ENCODE results near the gene MOGAT2. TPM values are rescaled to one million over a fixed set of nuclear protein-coding genes. Genes with fewer than 3 reads are reported as not detected.
"Not testable (repeated sequence)": the region's sequence is repeated elsewhere in the genome, so short reads cannot be mapped to it uniquely, and the experiment has no call there.

Gene MOGAT2
- total and polyA plus RNA-seq, 4 experiments from 2014 or later, result not detected

DNA sequence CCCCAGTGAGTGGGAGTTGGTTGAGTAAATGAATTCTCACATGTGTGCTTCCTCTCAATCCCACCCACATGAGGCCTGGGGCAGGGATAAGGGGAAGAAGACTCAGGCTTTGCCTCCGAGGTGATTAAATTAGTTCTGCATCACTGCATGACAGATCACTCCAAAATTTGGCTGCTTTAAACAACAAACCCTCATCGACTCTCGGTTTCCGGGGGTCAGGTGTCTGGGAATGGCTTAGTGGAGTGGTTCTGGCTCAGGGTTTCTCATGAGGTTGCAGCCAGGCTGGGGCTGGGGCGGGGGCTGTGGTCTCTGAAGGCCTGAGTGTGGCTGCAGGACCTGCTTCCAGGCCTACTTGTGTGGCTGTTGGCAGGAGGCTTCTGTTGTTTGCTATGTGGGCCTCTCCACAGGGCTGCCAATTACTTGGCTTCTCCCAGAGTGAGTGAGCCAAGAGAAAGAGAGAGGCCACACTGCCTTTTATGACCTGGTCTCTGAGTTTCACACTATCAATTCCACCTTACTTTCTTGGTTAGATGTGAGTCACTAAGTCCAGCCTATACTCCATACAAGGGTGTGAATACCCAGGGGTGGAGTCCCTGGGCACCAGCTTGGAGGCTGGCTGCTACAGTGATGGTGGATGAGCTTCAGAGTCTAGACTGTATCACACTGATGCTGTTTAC is 15.9 kb downstream of the MOGAT2 start:
- no peak overlapping the region for H3K27ac Mint-ChIP-seq
- Histone ChIP-seq H3K4me1 (ENCODE audit: insufficient read depth, low read length) (no peaks in the 10 kb centered on the region), H3K27ac (ENCODE audit: low read depth, low read length) (no peak overlapping the region), H3K4me3 (ENCODE audit: low read length in 2 of 2) (no peak overlapping the region), H3K9me3 (ENCODE audit: control insufficient read depth in 1 of 2, low read length in 2 of 2) (no peaks in the 10 kb centered on the region), H3K36me3 (ENCODE audit: insufficient read depth, low read length) (no peaks in the 10 kb centered on the region), H3K27me3 (ENCODE audit: insufficient read depth, low read length) (no peaks in the 10 kb centered on the region)
- POLR2A ChIA-PET (ENCODE audit: partially characterized antibody), result no interaction called here
- H3K36me3 Mint-ChIP-seq, result no peaks in the 10 kb centered on the region
- no peak overlapping the region for H3K4me3 Mint-ChIP-seq
- intact Hi-C loops (cut with micrococcal nuclease), result no loop called here
- CTCF ChIA-PET (ENCODE audit: partially characterized antibody), result no interaction called here
- H3K9me3 Mint-ChIP-seq, result no peaks in the 10 kb centered on the region
- H3K4me1 Mint-ChIP-seq, result no peaks in the 10 kb centered on the region
- H3K27me3 Mint-ChIP-seq, result peaks cover 5% of the 10 kb centered on the region in 2 donors
- DNase-seq, result no peak

DNA sequence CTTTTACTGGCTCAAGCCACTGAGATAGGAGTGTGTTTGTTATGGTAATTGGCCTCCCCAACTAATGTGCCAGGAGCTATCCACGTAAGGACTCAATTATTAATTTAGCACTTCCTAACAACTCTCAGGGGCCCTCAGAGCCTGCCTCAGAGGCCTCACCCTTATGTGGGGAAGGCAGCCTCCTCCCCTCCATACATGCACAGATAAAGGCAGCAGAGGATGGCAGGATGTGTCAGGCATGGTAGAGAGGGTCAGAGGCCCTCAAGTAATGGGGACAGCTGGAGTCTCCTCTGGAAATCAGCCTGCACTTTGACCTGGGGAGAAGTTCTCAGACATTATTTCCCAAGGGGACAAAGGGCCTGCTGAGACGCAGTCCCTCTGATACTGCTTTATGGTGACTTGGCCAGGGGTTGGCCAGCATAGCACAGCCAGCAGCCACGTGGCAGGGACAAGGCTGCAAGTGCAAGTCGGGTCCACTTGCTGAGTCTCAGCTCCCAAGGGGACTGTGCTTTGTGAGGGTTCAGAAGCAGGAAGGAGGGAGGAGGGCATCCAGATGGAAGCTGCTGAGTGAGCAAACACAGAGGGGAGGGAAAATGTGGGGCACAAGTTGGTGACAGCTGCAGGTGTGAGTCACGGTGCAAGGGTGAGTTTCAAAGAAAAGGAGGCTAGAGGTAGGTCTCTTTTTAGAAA is 17.0 kb downstream of the MOGAT2 start:
- Histone ChIP-seq H3K4me3 (ENCODE audit: low read length in 2 of 2) (no peak overlapping the region), H3K36me3 (ENCODE audit: insufficient read depth, low read length) (no peaks in the 10 kb centered on the region), H3K27me3 (ENCODE audit: insufficient read depth, low read length) (peaks cover 5% of the 10 kb centered on the region), H3K27ac (ENCODE audit: low read depth, low read length) (no peak overlapping the region), H3K9me3 (ENCODE audit: control insufficient read depth in 1 of 2, low read length in 2 of 2) (no peaks in the 10 kb centered on the region), H3K4me1 (ENCODE audit: insufficient read depth, low read length) (no peaks in the 10 kb centered on the region)
- Mint-ChIP-seq H3K27me3 (peaks cover 5% of the 10 kb centered on the region in 2 donors), H3K27ac (no peak overlapping the region), H3K4me1 (no peaks in the 10 kb centered on the region), H3K9me3 (no peaks in the 10 kb centered on the region), H3K4me3 (no peak overlapping the region), H3K36me3 (no peaks in the 10 kb centered on the region)
- no peak for DNase-seq
- ChIA-PET CTCF (ENCODE audit: partially characterized antibody) (no interaction called here), POLR2A (ENCODE audit: partially characterized antibody) (no interaction called here)
- intact Hi-C loops (cut with micrococcal nuclease), result no loop called here

DNA sequence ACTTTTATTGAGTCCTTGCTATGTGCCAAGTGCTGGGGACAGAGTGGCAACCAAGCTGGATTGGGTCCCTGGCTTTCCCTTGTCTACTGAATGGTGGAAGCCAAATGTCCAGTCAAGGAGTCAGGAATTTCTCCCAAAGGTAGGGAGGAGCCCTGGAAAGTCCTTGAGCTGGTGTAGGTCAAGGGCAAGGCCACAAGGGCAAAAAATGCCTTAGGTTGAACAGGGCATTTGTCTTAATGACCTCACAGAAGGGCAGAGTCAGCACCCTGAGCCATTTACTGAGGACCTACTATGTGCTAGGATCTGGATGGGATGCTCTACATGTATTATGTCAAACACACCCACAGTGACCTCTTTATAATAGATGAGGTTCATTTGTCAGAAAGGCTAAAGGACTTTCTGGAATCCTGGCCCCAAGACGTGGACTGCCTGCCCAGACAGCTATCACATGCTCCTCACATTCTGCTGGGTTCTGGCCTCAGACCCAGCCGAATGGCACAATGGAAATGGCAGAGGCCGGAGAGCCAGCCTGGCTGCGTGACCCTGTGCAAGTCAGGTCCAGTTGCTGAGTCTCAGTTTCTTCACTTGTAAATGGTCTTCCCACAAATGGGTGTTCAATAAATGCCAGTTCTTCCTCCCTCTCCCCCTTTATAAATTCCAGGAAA is 17.7 kb downstream of the MOGAT2 start:
- H3K4me3 ChIP-seq (ENCODE audit: low read length in 2 of 2), result no peak overlapping the region
- no peak for DNase-seq
- H3K27me3 Mint-ChIP-seq, result peaks cover 5% of the 10 kb centered on the region in 2 donors
- no peaks in the 10 kb centered on the region for H3K36me3 Mint-ChIP-seq
- H3K27ac ChIP-seq (ENCODE audit: low read depth, low read length), result no peak overlapping the region
- intact Hi-C loops (cut with micrococcal nuclease), result no loop called here
- no peaks in the 10 kb centered on the region for H3K9me3 Mint-ChIP-seq
- H3K36me3 ChIP-seq (ENCODE audit: insufficient read depth, low read length), result no peaks in the 10 kb centered on the region
- H3K4me1 ChIP-seq (ENCODE audit: insufficient read depth, low read length), result no peaks in the 10 kb centered on the region
- H3K9me3 ChIP-seq (ENCODE audit: control insufficient read depth in 1 of 2, low read length in 2 of 2), result no peaks in the 10 kb centered on the region
- H3K4me1 Mint-ChIP-seq, result no peaks in the 10 kb centered on the region
- ChIA-PET POLR2A (ENCODE audit: partially characterized antibody) (no interaction called here), CTCF (ENCODE audit: partially characterized antibody) (no interaction called here)
- H3K27me3 ChIP-seq (ENCODE audit: insufficient read depth, low read length), result peaks cover 5% of the 10 kb centered on the region
- no peak overlapping the region for H3K27ac Mint-ChIP-seq
- H3K4me3 Mint-ChIP-seq, result no peak overlapping the region

DNA sequence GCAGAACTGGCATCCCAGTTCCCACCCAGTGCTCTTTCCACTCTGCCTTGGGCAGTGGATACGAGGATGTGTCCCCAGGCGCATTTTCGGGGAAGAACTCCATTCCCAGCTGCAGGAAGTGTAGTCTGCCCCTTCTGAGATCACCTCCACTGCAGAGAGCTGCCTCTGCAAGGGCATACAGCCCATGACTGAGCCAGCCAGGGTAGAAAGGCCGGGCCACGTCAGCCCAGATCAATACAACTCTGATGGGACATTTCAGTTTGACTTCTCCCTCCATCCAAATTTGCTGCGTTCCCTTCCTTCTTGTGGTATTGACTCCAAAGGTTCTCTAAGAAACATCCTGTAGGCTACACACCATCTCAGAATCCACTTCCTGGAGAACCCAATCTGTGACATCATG is 19.7 kb downstream of the MOGAT2 start:
- POLR2A ChIA-PET (ENCODE audit: partially characterized antibody), result no interaction called here
- Mint-ChIP-seq H3K9me3 (no peaks in the 10 kb centered on the region), H3K27me3 (peaks cover 5 to 7% of the 10 kb centered on the region in 2 donors), H3K27ac (no peak overlapping the region), H3K36me3 (no peaks in the 10 kb centered on the region), H3K4me1 (no peaks in the 10 kb centered on the region), H3K4me3 (no peak overlapping the region)
- CTCF ChIA-PET (ENCODE audit: partially characterized antibody), result no interaction called here
- no peaks in the 10 kb centered on the region for H3K36me3 ChIP-seq (ENCODE audit: insufficient read depth, low read length)
- no peaks in the 10 kb centered on the region for H3K4me1 ChIP-seq (ENCODE audit: insufficient read depth, low read length)
- intact Hi-C loops (cut with micrococcal nuclease), result no loop called here
- no peaks in the 10 kb centered on the region for H3K9me3 ChIP-seq (ENCODE audit: control insufficient read depth in 1 of 2, low read length in 2 of 2)
- H3K27me3 ChIP-seq (ENCODE audit: insufficient read depth, low read length), result peaks cover 5% of the 10 kb centered on the region
- DNase-seq, result no peak
- H3K27ac ChIP-seq (ENCODE audit: low read depth, low read length), result no peak overlapping the region
- no peak overlapping the region for H3K4me3 ChIP-seq (ENCODE audit: low read length in 2 of 2)

DNA sequence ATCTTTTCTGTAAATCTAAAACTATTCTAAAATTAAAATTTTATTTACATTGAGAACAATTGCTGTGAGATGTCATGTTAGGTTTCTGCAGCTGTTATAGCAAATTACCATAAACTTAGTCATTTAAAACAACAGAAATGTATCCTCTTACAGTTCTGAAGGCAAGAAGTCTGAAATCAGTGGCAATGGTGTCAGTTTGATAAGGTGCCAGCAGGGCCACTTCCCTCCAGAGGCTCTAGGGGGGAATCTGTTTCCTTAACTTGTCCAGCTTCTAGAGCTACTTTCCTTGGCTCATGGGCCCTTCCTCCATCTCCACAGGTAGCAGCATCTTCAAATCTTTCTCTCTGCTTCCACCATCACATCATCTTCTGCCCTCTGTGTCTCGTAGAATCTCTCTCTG is 23.0 kb downstream of the MOGAT2 start:
- ChIA-PET CTCF (ENCODE audit: partially characterized antibody) (no interaction called here), POLR2A (ENCODE audit: partially characterized antibody) (no interaction called here)
- H3K4me1 ChIP-seq (ENCODE audit: insufficient read depth, low read length), result no peaks in the 10 kb centered on the region
- H3K4me3 Mint-ChIP-seq, result no peak overlapping the region
- no peak overlapping the region for H3K27ac ChIP-seq (ENCODE audit: low read depth, low read length)
- H3K9me3 ChIP-seq (ENCODE audit: control insufficient read depth in 1 of 2, low read length in 2 of 2), result no peaks in the 10 kb centered on the region
- H3K36me3 ChIP-seq (ENCODE audit: insufficient read depth, low read length), result no peaks in the 10 kb centered on the region
- no peak overlapping the region for H3K27ac Mint-ChIP-seq
- H3K27me3 ChIP-seq (ENCODE audit: insufficient read depth, low read length), result peaks cover 5% of the 10 kb centered on the region
- H3K36me3 Mint-ChIP-seq, result no peaks in the 10 kb centered on the region
- peaks cover 12 to 17% of the 10 kb centered on the region in 2 donors for H3K27me3 Mint-ChIP-seq
- no peak overlapping the region for H3K4me3 ChIP-seq (ENCODE audit: low read length in 2 of 2)
- H3K9me3 Mint-ChIP-seq, result no peaks in the 10 kb centered on the region
- H3K4me1 Mint-ChIP-seq, result no peaks in the 10 kb centered on the region
- intact Hi-C loops (cut with micrococcal nuclease), result no loop called here
- no peak for DNase-seq

DNA sequence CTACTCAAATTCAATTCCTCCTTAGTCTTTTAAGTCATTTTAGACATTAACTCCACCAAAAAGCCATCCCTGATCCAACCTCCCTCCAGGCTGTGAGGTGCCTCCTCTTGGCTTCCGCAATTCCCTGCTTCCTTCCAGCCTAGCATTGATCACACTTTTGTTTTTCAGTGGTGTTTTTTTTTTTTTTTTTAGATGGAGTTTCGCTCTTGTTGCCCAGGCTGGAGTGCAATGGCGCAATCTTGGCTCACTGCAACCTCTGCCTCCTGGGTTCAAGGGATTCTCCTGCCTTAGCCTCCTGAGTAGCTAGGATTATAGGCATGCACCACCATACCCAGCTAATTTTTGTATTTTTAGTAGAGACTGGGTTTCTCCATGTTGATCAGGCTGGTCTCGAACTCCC is 25.5 kb downstream of the MOGAT2 start:
- H3K4me3 Mint-ChIP-seq; POLR2A ChIA-PET (ENCODE audit: partially characterized antibody); H3K4me3 ChIP-seq (ENCODE audit: low read length in 2 of 2); DNase-seq; H3K27ac ChIP-seq (ENCODE audit: low read depth, low read length); H3K36me3 Mint-ChIP-seq; H3K36me3 ChIP-seq (ENCODE audit: insufficient read depth, low read length); intact Hi-C loops (cut with micrococcal nuclease); H3K9me3 Mint-ChIP-seq; H3K27me3 ChIP-seq (ENCODE audit: insufficient read depth, low read length); CTCF ChIA-PET (ENCODE audit: partially characterized antibody); H3K4me1 ChIP-seq (ENCODE audit: insufficient read depth, low read length); H3K27ac Mint-ChIP-seq; H3K4me1 Mint-ChIP-seq; H3K9me3 ChIP-seq (ENCODE audit: control insufficient read depth in 1 of 2, low read length in 2 of 2): not testable (repeated sequence)
- H3K27me3 Mint-ChIP-seq, result peaks cover 13 to 21% of the 10 kb centered on the region in 2 donors

DNA sequence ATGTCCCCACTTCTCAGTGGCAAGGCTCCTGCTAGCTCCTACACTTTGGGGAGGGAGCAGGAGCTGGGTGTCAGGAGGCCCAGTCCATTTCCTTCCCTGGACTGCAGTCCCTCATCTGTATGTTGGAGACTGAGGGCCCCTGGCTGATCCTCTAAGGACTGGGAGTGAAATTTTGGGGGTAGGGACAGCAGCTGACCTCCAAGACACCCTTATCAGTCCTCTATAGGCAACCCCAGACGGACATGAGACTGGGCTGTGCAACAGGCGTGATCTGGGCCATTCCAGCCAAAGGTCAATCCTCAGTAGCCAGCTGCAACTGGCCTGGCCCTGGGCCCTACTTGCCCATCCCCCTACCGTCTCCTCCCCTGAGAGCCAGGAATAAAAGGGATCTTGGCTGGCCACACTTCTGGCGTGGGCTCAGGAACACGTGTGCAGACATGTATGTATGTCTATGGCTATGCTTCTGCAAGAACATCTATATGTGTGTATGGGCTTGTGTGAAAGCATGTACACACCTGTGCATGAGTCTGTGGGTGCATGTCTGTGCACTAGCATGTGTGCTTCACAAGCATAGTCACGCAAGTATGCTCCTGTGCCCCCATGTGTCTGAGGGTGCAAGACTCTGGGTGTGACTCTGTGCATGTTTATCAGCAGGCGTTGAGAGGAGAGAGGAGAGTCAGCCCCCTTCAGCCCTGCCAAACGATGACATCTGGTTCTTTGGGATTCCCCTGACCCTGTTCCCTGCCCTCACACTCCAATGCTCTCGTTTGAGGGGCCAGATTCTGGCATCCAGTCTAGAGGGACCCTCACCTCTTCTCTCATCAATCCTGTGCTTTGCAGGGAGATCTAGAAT is 26.3 kb downstream of the MOGAT2 start:
- Mint-ChIP-seq H3K4me1 (peaks cover 0 to 3% (median 0%) of the 10 kb centered on the region in 4 donors), H3K36me3 (no peaks in the 10 kb centered on the region), H3K27ac (peak overlapping the region in 1 of 7 donors; percentile 53), H3K9me3 (peaks cover 0 to 3% (median 0%) of the 10 kb centered on the region in 8 donors), H3K27me3 (peaks cover 16 to 24% of the 10 kb centered on the region in 2 donors), H3K4me3 (no peak overlapping the region)
- no peak for DNase-seq
- intact Hi-C loops (cut with micrococcal nuclease), result no loop called here
- CTCF ChIA-PET (ENCODE audit: partially characterized antibody), result no interaction called here
- Histone ChIP-seq H3K9me3 (ENCODE audit: control insufficient read depth in 1 of 2, low read length in 2 of 2) (no peaks in the 10 kb centered on the region), H3K4me1 (ENCODE audit: insufficient read depth, low read length) (no peaks in the 10 kb centered on the region), H3K36me3 (ENCODE audit: insufficient read depth, low read length) (no peaks in the 10 kb centered on the region), H3K27ac (ENCODE audit: low read depth, low read length) (no peak overlapping the region), H3K4me3 (ENCODE audit: low read length in 2 of 2) (no peak overlapping the region), H3K27me3 (ENCODE audit: insufficient read depth, low read length) (peaks cover 3% of the 10 kb centered on the region)
- POLR2A ChIA-PET (ENCODE audit: partially characterized antibody), result no interaction called here

Measured in CD4-positive, alpha-beta memory T cell (primary cell).